ENCODE data around the gene SBF1. TPM values are rescaled to one million over a fixed set of nuclear protein-coding genes. Genes with fewer than 3 reads are reported as not detected.

The SBF1 gene
- total and polyA plus RNA-seq, 4 donors = 8.3 to 37.6 (median 16.4) TPM

DNA sequence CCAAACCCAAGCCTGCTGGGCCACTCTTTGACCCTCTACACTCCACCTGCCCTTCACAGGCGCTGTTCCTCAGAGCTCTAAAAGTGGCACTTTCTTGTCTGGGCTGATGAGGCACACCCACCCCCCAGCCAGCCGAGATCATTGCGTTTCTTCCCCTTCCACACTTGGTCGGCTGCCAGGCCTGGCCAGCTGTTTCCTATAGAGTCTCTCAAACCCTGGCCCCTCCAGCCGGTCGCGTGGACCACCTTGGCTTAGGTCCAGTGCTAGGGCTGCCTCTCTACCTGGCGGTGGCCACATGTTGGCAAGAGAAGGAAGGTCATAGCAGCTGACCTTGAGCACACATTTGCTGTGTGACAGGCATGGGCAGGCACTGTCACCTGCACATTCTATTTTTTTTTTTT, 71.1 kb downstream of the SBF1 start:
- H3K27ac ChIP-seq (ENCODE audit: low read depth in 1 of 2, low read length in 2 of 2) = peak overlapping the region; percentile 78 to 88
- H3K36me3 ChIP-seq (ENCODE audit: control insufficient read depth in 4 of 4, insufficient read depth in 3 of 4, low read depth in 1 of 4, low read length in 3 of 4) = peaks cover 6 to 23% (median 17%) of the 10 kb centered on the region in 4 donors
- H3K9me3 ChIP-seq (ENCODE audit: control insufficient read depth in 4 of 4, low read length in 3 of 4) = no peaks in the 10 kb centered on the region
- 13% methylated on average over 8 of the region's 8 CpGs for WGBS
- no peaks in the 10 kb centered on the region for H3K27me3 ChIP-seq (ENCODE audit: control insufficient read depth in 4 of 4, insufficient read depth in 4 of 4, low read length in 3 of 4)
- DNase-seq (ENCODE audit: low spot score) = peak; percentile 58
- peaks cover 24 to 55% (median 49%) of the 10 kb centered on the region in 4 donors for H3K4me1 ChIP-seq (ENCODE audit: control insufficient read depth in 4 of 4, insufficient read depth in 4 of 4, low read length in 3 of 4)
- TF ChIP-seq RAD21 (IDR thresholded peaks at IDR 0.05) = peak in 1 of 2 donors; percentile 16
- TF ChIP-seq CTCF (IDR thresholded peaks at IDR 0.05; ENCODE audit: low read depth, low read length, missing input control) = no peak
- TF ChIP-seq HNF4A (conservative IDR thresholded peaks at IDR 0.05) = peak in 1 of 2 donors; percentile 61
- no peak for TF ChIP-seq GABPA (IDR thresholded peaks at IDR 0.05 in 1 of 2, conservative IDR thresholded peaks at IDR 0.05 in 1 of 2)
- peak; percentile 59 for TF ChIP-seq SP1 (IDR thresholded peaks at IDR 0.05)
- TF ChIP-seq YY1 (IDR thresholded peaks at IDR 0.05) = peak; percentile 37
- peak; percentile 73 to 82 for TF ChIP-seq RXRA (IDR thresholded peaks at IDR 0.05)
- TF ChIP-seq, protein P1, sequence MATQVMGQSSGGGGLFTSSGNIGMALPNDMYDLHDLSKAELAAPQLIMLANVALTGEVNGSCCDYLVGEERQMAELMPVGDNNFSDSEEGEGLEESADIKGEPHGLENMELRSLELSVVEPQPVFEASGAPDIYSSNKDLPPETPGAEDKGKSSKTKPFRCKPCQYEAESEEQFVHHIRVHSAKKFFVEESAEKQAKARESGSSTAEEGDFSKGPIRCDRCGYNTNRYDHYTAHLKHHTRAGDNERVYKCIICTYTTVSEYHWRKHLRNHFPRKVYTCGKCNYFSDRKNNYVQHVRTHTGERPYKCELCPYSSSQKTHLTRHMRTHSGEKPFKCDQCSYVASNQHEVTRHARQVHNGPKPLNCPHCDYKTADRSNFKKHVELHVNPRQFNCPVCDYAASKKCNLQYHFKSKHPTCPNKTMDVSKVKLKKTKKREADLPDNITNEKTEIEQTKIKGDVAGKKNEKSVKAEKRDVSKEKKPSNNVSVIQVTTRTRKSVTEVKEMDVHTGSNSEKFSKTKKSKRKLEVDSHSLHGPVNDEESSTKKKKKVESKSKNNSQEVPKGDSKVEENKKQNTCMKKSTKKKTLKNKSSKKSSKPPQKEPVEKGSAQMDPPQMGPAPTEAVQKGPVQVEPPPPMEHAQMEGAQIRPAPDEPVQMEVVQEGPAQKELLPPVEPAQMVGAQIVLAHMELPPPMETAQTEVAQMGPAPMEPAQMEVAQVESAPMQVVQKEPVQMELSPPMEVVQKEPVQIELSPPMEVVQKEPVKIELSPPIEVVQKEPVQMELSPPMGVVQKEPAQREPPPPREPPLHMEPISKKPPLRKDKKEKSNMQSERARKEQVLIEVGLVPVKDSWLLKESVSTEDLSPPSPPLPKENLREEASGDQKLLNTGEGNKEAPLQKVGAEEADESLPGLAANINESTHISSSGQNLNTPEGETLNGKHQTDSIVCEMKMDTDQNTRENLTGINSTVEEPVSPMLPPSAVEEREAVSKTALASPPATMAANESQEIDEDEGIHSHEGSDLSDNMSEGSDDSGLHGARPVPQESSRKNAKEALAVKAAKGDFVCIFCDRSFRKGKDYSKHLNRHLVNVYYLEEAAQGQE (IDR thresholded peaks at IDR 0.05) = no peak
- TF ChIP-seq JUND (IDR thresholded peaks at IDR 0.05) = peak in 1 of 2 donors; percentile 26
- TF ChIP-seq MAX (IDR thresholded peaks at IDR 0.05) = peak; percentile 64
- TF ChIP-seq, protein P2, sequence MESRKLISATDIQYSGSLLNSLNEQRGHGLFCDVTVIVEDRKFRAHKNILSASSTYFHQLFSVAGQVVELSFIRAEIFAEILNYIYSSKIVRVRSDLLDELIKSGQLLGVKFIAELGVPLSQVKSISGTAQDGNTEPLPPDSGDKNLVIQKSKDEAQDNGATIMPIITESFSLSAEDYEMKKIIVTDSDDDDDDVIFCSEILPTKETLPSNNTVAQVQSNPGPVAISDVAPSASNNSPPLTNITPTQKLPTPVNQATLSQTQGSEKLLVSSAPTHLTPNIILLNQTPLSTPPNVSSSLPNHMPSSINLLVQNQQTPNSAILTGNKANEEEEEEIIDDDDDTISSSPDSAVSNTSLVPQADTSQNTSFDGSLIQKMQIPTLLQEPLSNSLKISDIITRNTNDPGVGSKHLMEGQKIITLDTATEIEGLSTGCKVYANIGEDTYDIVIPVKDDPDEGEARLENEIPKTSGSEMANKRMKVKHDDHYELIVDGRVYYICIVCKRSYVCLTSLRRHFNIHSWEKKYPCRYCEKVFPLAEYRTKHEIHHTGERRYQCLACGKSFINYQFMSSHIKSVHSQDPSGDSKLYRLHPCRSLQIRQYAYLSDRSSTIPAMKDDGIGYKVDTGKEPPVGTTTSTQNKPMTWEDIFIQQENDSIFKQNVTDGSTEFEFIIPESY (IDR thresholded peaks at IDR 0.05) = no peak
- H3K4me3 ChIP-seq (ENCODE audit: low read depth in 1 of 3, low read length in 3 of 3) = no peak overlapping the region
- peak overlapping the region in 1 of 2 donors; percentile 1 for H3K9ac ChIP-seq (ENCODE audit: low read depth in 1 of 2, low read length in 2 of 2)

GRCh38 chr22:50401907-50402306, 72.9 kb downstream of the SBF1 start:
- peaks cover 27 to 66% (median 55%) of the 10 kb centered on the region in 4 donors for H3K4me1 ChIP-seq (ENCODE audit: control insufficient read depth in 4 of 4, insufficient read depth in 4 of 4, low read length in 3 of 4)
- 90% methylated on average over 4 of the region's 4 CpGs for WGBS
- H3K27me3 ChIP-seq (ENCODE audit: control insufficient read depth in 4 of 4, insufficient read depth in 4 of 4, low read length in 3 of 4) = no peaks in the 10 kb centered on the region
- H3K9me3 ChIP-seq (ENCODE audit: control insufficient read depth in 4 of 4, low read length in 3 of 4) = no peaks in the 10 kb centered on the region
- DNase-seq (ENCODE audit: low spot score) = no peak
- H3K4me3 ChIP-seq (ENCODE audit: low read depth in 1 of 3, low read length in 3 of 3) = no peak overlapping the region
- TF ChIP-seq FOXA2 (IDR thresholded peaks at IDR 0.05) (no peak), GABPA (IDR thresholded peaks at IDR 0.05 in 1 of 2, conservative IDR thresholded peaks at IDR 0.05 in 1 of 2) (no peak), ATF3 (IDR thresholded peaks at IDR 0.05) (no peak), EGR1 (IDR thresholded peaks at IDR 0.05; ENCODE audit: low read depth in 2 of 2) (no peak), MAX (IDR thresholded peaks at IDR 0.05) (no peak), FOXA1 (IDR thresholded peaks at IDR 0.05) (no peak), YY1 (IDR thresholded peaks at IDR 0.05) (no peak)
- TF ChIP-seq, protein P1 (IDR thresholded peaks at IDR 0.05) = no peak
- no peak overlapping the region for H3K9ac ChIP-seq (ENCODE audit: low read depth in 1 of 2, low read length in 2 of 2)
- no peak overlapping the region for H3K27ac ChIP-seq (ENCODE audit: low read depth in 1 of 2, low read length in 2 of 2)
- peaks cover 0 to 9% (median 6%) of the 10 kb centered on the region in 4 donors for H3K36me3 ChIP-seq (ENCODE audit: control insufficient read depth in 4 of 4, insufficient read depth in 3 of 4, low read depth in 1 of 4, low read length in 3 of 4)
